ENCODE results near the gene TSPAN7. TPM values are rescaled to one million over a fixed set of nuclear protein-coding genes. Genes with fewer than 3 reads are reported as not detected.

Gene TSPAN7
- total RNA-seq, 1 donor from 2014 or later = 3.5 TPM

- no peaks in the 10 kb centered on the region for H3K9me3 Mint-ChIP-seq (ENCODE audit: unreplicated experiment)
- FAIRE-seq (no peak), DNase-seq (ENCODE audit: low read depth) (no peak)
- no peaks in the 10 kb centered on the region for H3K27me3 Mint-ChIP-seq (ENCODE audit: low read depth, unreplicated experiment)
- H3K4me3 Mint-ChIP-seq (ENCODE audit: unreplicated experiment) = no peak overlapping the region
- H3K4me1 Mint-ChIP-seq (ENCODE audit: low read depth, unreplicated experiment) = no peaks in the 10 kb centered on the region
- no peak overlapping the region for H3K27ac Mint-ChIP-seq (ENCODE audit: unreplicated experiment)
- no peaks in the 10 kb centered on the region for H3K27me3 ChIP-seq (ENCODE audit: insufficient read depth, low read length)
- no peaks in the 10 kb centered on the region for H3K4me1 ChIP-seq (ENCODE audit: insufficient read depth, low read length)
- no peak overlapping the region for H2AFZ ChIP-seq (ENCODE audit: low read depth, low read length)
- no peak overlapping the region for H3K4me2 ChIP-seq (ENCODE audit: low read length)
- no peak for TF ChIP-seq CTCF (IDR thresholded peaks at IDR 0.05; ENCODE audit: insufficient read depth, low read depth, low read length)
- no peak for TF ChIP-seq EZH2 (IDR thresholded peaks at IDR 0.05; ENCODE audit: insufficient read depth, low read length)
- H4K20me1 ChIP-seq (ENCODE audit: insufficient read depth, low read length) = no peaks in the 10 kb centered on the region
- H3K4me3 ChIP-seq (ENCODE audit: insufficient read depth, low read depth, low read length) = no peak overlapping the region
- H3K9ac ChIP-seq (ENCODE audit: low read length) = no peak overlapping the region
- no peaks in the 10 kb centered on the region for H3K9me3 ChIP-seq (ENCODE audit: insufficient read depth, low read depth, low read length)
- no peak overlapping the region for H3K27ac ChIP-seq (ENCODE audit: low read depth, low read length)
- no peaks in the 10 kb centered on the region for H3K79me2 ChIP-seq (ENCODE audit: insufficient read depth, low read length)
- H3K36me3 ChIP-seq (ENCODE audit: insufficient read depth, low read length) = no peaks in the 10 kb centered on the region
- H3K36me3 Mint-ChIP-seq (ENCODE audit: low read depth, unreplicated experiment) = no peaks in the 10 kb centered on the region
Measured at GRCh38 chrX:38649674-38650647, 88.6 kb downstream of the TSPAN7 start.

- no peaks in the 10 kb centered on the region for H3K9me3 Mint-ChIP-seq (ENCODE audit: unreplicated experiment)
- Histone ChIP-seq H3K4me2 (ENCODE audit: low read length) (no peak overlapping the region), H3K79me2 (ENCODE audit: insufficient read depth, low read length) (no peaks in the 10 kb centered on the region), H3K9me3 (ENCODE audit: insufficient read depth, low read depth, low read length) (no peaks in the 10 kb centered on the region), H3K36me3 (ENCODE audit: insufficient read depth, low read length) (no peaks in the 10 kb centered on the region), H3K27me3 (ENCODE audit: insufficient read depth, low read length) (no peaks in the 10 kb centered on the region), H4K20me1 (ENCODE audit: insufficient read depth, low read length) (no peaks in the 10 kb centered on the region), H3K27ac (ENCODE audit: low read depth, low read length) (no peak overlapping the region), H3K4me3 (ENCODE audit: insufficient read depth, low read depth, low read length) (no peak overlapping the region), H2AFZ (ENCODE audit: low read depth, low read length) (no peak overlapping the region), H3K4me1 (ENCODE audit: insufficient read depth, low read length) (no peaks in the 10 kb centered on the region), H3K9ac (ENCODE audit: low read length) (no peak overlapping the region)
- H3K36me3 Mint-ChIP-seq (ENCODE audit: low read depth, unreplicated experiment) = no peaks in the 10 kb centered on the region
- H3K4me1 Mint-ChIP-seq (ENCODE audit: low read depth, unreplicated experiment) = no peaks in the 10 kb centered on the region
- DNase-seq (ENCODE audit: low read depth) (no peak), FAIRE-seq (no peak)
- H3K27ac Mint-ChIP-seq (ENCODE audit: unreplicated experiment) = no peak overlapping the region
- H3K27me3 Mint-ChIP-seq (ENCODE audit: low read depth, unreplicated experiment) = no peaks in the 10 kb centered on the region
- no peak for TF ChIP-seq CTCF (IDR thresholded peaks at IDR 0.05; ENCODE audit: insufficient read depth, low read depth, low read length)
- TF ChIP-seq EZH2 (IDR thresholded peaks at IDR 0.05; ENCODE audit: insufficient read depth, low read length) = no peak
- no peak overlapping the region for H3K4me3 Mint-ChIP-seq (ENCODE audit: unreplicated experiment)
Measured at GRCh38 chrX:38651625-38652601, 90.6 kb downstream of the TSPAN7 start.

Data from astrocyte (in vitro differentiated cells and primary cell).